ENCODE measurements around the gene AREL1. TPM values are rescaled to one million over a fixed set of nuclear protein-coding genes. Genes with fewer than 3 reads are reported as not detected.

AREL1 gene
- total and polyA plus RNA-seq, 2 of the 8 experiments (the other 6 are each of a cell fraction or from before 2014, with no cell fraction given): 31.4 to 49.1 TPM

DNA sequence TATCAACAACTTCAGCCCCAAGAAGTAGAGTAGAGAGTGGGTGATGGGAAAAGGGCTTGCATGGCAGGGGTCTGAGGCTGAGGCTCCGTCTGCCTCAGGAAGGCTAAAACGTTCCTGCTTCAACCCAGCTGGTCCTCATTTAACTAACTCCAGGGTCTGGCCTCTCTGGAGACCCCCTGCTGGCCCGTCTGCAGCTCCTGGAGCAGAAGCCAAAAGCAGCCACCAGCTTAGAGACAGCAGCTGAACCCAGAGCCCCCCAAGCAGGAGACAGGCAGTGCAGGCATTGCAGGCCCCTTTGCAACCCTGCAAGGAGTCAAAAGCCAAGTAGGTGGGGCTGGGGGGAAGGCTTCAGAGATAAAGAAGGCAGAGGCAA, 75.7 kb downstream of the AREL1 start:
- POLR2A ChIA-PET (ENCODE audit: partially characterized antibody): interaction anchor here (1.5 to 4.4 kb wide), 2 partner anchors 13 to 25 kb away, joined by 5 to 26 read pairs; partner anchors contain the start of gene LTBP2

More for the DNA sequence above, 75.7 kb downstream of the AREL1 start:
- Histone ChIP-seq H4K91ac (replicated peaks; ENCODE audit: insufficient read length, low read length) (no peak overlapping the region), H3K36me3 (ENCODE audit: control insufficient read depth in 2 of 4, insufficient read depth in 4 of 4, low read length in 3 of 4) (no peaks in the 10 kb centered on the region), H2BK20ac (ENCODE audit: low read length) (no peak overlapping the region), H3K14ac (ENCODE audit: insufficient read length) (no peak overlapping the region), H2AK5ac (ENCODE audit: low read depth, low read length) (no peak overlapping the region), H3K9me3 (ENCODE audit: insufficient read depth in 2 of 2, low read depth in 1 of 2, low read length in 1 of 2) (no peaks in the 10 kb centered on the region), H3K79me1 (ENCODE audit: low read depth, low read length) (no peaks in the 10 kb centered on the region), H3K9ac (replicated peaks in 1 of 4; ENCODE audit: extremely low read depth in 1 of 4, low read depth in 3 of 4, low read length in 3 of 4) (no peak overlapping the region), H3K79me2 (ENCODE audit: control insufficient read depth in 1 of 2, insufficient read depth in 2 of 2, low read length in 2 of 2) (no peaks in the 10 kb centered on the region), H3K23ac (ENCODE audit: insufficient read length) (no peak overlapping the region), H2AFZ (ENCODE audit: low read length) (no peak overlapping the region), H2BK120ac (replicated peaks; ENCODE audit: low read depth, low read length) (no peak overlapping the region), H3K27me3 (replicated peaks in 1 of 4; ENCODE audit: control insufficient read depth in 3 of 4, extremely low read depth in 1 of 4, insufficient read depth in 3 of 4, low read length in 3 of 4) (no peaks in the 10 kb centered on the region), H3K4me3 (ENCODE audit: extremely low read depth in 1 of 4, insufficient read depth in 2 of 4, low read depth in 3 of 4, low read length in 4 of 4) (no peak overlapping the region), H3K18ac (ENCODE audit: extremely low read depth, low read length) (no peak overlapping the region), H3K4ac (replicated peaks; ENCODE audit: insufficient read length, low read depth, low read length) (no peak overlapping the region), H3K4me2 (ENCODE audit: insufficient read depth in 1 of 2, low read depth in 2 of 2, low read length in 2 of 2) (no peak overlapping the region), H4K20me1 (replicated peaks in 1 of 2; ENCODE audit: control insufficient read depth in 1 of 2, insufficient read depth in 2 of 2, low read length in 2 of 2) (no peaks in the 10 kb centered on the region), H4K8ac (ENCODE audit: extremely low read depth, insufficient read depth, low read length) (no peak overlapping the region), H2BK15ac (ENCODE audit: low read length) (no peak overlapping the region), H3K27ac (ENCODE audit: low read depth, low read length) (no peak overlapping the region), H3K56ac (replicated peaks; ENCODE audit: insufficient read length, low read depth, low read length) (no peak overlapping the region), H2BK12ac (ENCODE audit: low read depth, low read length) (no peak overlapping the region), H3K4me1 (replicated peaks in 1 of 4; ENCODE audit: control insufficient read depth in 3 of 4, insufficient read depth in 4 of 4, low read length in 3 of 4) (peaks cover 0 to 3% (median 2%) of the 10 kb centered on the region in 4 experiments; a peak in 5 of 7 replicates), H2BK5ac (ENCODE audit: low read depth, low read length) (no peak overlapping the region), H3K23me2 (ENCODE audit: low read depth, low read length) (no peaks in the 10 kb centered on the region), H4K5ac (ENCODE audit: insufficient read length, low read depth, low read length) (no peak overlapping the region)
- no peak for FAIRE-seq
- no peak for DNase-seq (ENCODE audit: low read depth in 1 of 2, low spot score in 2 of 2)
- CTCF ChIA-PET (ENCODE audit: partially characterized antibody): interaction anchor here (1.3 to 8.5 kb wide), 8 partner anchors 11 to 167 kb away, joined by 3 to 82 read pairs (median 4); partner anchors contain the start of gene LTBP2
- WGBS, 2 experiments (ENCODE audit: extremely low coverage in 1 of 2, insufficient coverage in 1 of 2, insufficient read length in 1 of 2, insufficient replicate concordance in 2 of 2, low coverage in 1 of 2, low lambda C conversion rate in 2 of 2, missing lambda C conversion rate in 1 of 2): 57% methylated on average over 3 of the region's 3 CpGs; no CpG with 5 or more reads in 1 of the 2 experiments
- no peak for TF ChIP-seq POLR2A (IDR thresholded peaks at IDR 0.05; ENCODE audit: control extremely low read depth in 1 of 2, low read depth in 2 of 2, low read length in 2 of 2)
- TF ChIP-seq RBBP5 (IDR thresholded peaks at IDR 0.05; ENCODE audit: borderline replicate concordance, low read depth, low read length): no peak
- no peak for TF ChIP-seq HDAC2 (IDR thresholded peaks at IDR 0.05; ENCODE audit: borderline replicate concordance in 1 of 2, low read depth in 2 of 2, low read length in 2 of 2)
- TF ChIP-seq KDM4A (IDR thresholded peaks at IDR 0.05; ENCODE audit: low read depth, low read length, severe bottlenecking): no peak
